Loucy (cell line): Measurements from ENCODE around the gene RASA1.

Experiments
- H2AFZ ChIP-seq: fragments of 200-600 bp; sonication (generic); 2 replicates; pipeline ENCODE4 v1.6.0; 2016; ENCODE audit warnings: antibody characterized with exemption, mild to moderate bottlenecking, low read length, moderate library complexity
- H3F3A ChIP-seq: fragments of 200-600 bp; 2 replicates; pipeline ENCODE4 v1.6.0; 2016; ENCODE audit warnings: antibody characterized with exemption, low read depth, mild to moderate bottlenecking
- H3K27me3 ChIP-seq: fragments of 200-600 bp; sonication (generic); 2 replicates; pipeline ENCODE4 v1.6.1; 2014; ENCODE audit warnings: low read length, mild to moderate bottlenecking; ENCODE audit not compliant: insufficient read depth, poor library complexity, severe bottlenecking
- H3K36me3 ChIP-seq: fragments of 200-600 bp; sonication (generic); 2 replicates; pipeline ENCODE4 v1.6.1; 2016; ENCODE audit warnings: low read length; ENCODE audit not compliant: insufficient read depth
- H3K4me1 ChIP-seq: fragments of 200-600 bp; sonication (generic); 2 replicates; pipeline ENCODE4 v1.5.1; 2014; ENCODE audit warnings: low read length, mild to moderate bottlenecking; ENCODE audit not compliant: insufficient read depth, poor library complexity, severe bottlenecking
- H3K4me2 ChIP-seq: fragments of 200-600 bp; sonication (generic); 2 replicates; pipeline ENCODE4 v1.6.0; 2014; ENCODE audit warnings: antibody characterized with exemption, low read length, low read depth, mild to moderate bottlenecking; ENCODE audit not compliant: poor library complexity, severe bottlenecking
- H3K4me3 ChIP-seq: fragments of 200-600 bp; sonication (generic); 2 replicates; pipeline ENCODE4 v1.5.1; 2014; ENCODE audit warnings: low read length, mild to moderate bottlenecking, mixed read lengths; ENCODE audit not compliant: poor library complexity, severe bottlenecking
- H3K79me2 ChIP-seq: fragments of 200-600 bp; sonication (generic); 2 replicates; pipeline ENCODE4 v1.6.1; 2014; ENCODE audit warnings: low read length; ENCODE audit not compliant: insufficient read depth
- H3K9ac ChIP-seq: fragments of 200-600 bp; sonication (generic); 2 replicates; pipeline ENCODE4 v1.6.0; 2014; ENCODE audit warnings: mild to moderate bottlenecking, low read depth, low read length, moderate library complexity; ENCODE audit not compliant: poor library complexity, severe bottlenecking
- H3K9me2 ChIP-seq: fragments of 200-600 bp; sonication (generic); replicated peaks from 2 replicates; pipeline ENCODE4 v1.6.1; 2016; ENCODE audit warnings: low read depth, low read length, mixed read lengths
- H3K9me3 ChIP-seq: fragments of 200-600 bp; sonication (generic); 2 replicates; pipeline ENCODE4 v1.6.1; 2014; ENCODE audit warnings: mild to moderate bottlenecking, antibody characterized with exemption, low read length, low read depth; ENCODE audit not compliant: insufficient read depth
- H4K20me1 ChIP-seq: fragments of 200-600 bp; sonication (generic); 2 replicates; pipeline ENCODE4 v1.6.0; 2014; ENCODE audit warnings: antibody characterized with exemption, low read length, mild to moderate bottlenecking; ENCODE audit not compliant: insufficient read depth, poor library complexity, severe bottlenecking
- CTCF ChIP-seq: fragments of 200-600 bp; sonication (generic); conservative IDR thresholded peaks from 2 replicates; pipeline ENCODE4 v1.5.1; 2014; ENCODE audit warnings: mild to moderate bottlenecking, antibody characterized with exemption, low read length
- EZH2phosphoT487 ChIP-seq: fragments of 200-600 bp; IDR thresholded peaks from 2 replicates; pipeline ENCODE4 v1.6.1; 2018; ENCODE audit warnings: antibody characterized with exemption, mild to moderate bottlenecking, moderate library complexity, borderline replicate concordance

Gene RASA1

DNA sequence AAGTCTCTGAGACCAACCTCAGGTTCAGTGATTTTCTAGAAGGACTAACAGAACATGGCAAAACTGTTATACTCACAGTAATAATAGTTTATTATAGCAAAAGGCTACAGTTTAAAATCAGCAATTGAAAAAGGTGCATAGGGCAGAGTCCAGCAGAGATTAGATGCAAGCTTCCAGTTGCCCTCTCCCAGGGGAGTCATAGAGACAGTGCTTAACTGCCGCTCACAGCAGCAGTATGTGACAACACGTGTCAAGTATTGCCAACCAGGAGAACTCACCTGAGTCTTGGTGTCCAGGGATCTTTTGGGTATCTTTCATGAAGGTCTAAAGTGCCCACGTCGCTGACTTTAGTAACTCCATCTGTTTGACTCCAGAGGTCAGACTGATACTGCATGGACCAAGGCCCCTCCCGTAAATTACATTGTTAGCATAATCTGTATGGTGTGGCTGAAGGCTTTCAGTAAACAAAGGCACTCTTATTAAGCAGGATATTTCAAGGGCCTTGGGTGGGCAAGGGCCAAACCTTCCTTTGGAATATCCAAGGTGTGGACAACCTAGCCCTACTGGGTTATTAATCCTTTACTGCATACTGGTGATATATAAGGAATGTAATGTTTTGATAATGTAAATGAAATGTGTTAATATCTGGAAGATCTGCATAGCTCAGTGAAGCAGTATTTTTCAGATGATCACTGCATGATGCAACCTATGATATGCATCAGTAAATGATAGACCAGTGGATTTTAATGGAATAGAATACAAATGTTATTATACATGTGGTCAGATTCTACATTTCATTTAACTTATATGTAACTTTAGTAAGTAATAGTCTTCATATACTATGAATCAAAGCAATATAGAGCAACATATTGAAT lies 44.0 kb downstream of the RASA1 start:
- TF ChIP-seq EZH2phosphoT487 (no peak), CTCF (no peak)
- H4K20me1 ChIP-seq: peaks cover 29% of the 10 kb centered on the region
- peaks cover 39% of the 10 kb centered on the region for H3K4me1 ChIP-seq
- no peaks in the 10 kb centered on the region for H3K36me3 ChIP-seq
- H3F3A ChIP-seq: peaks cover 3% of the 10 kb centered on the region; the same call in 1 of the 2 replicates
- H3K9me3 ChIP-seq: no peaks in the 10 kb centered on the region
- peaks cover 78% of the 10 kb centered on the region for H3K79me2 ChIP-seq
- H2AFZ ChIP-seq: no peak overlapping the region
- no peak overlapping the region for H3K4me3 ChIP-seq
- no peak overlapping the region for H3K4me2 ChIP-seq
- no peaks in the 10 kb centered on the region for H3K9me2 ChIP-seq
- no peak overlapping the region for H3K9ac ChIP-seq
- H3K27me3 ChIP-seq: no peaks in the 10 kb centered on the region

DNA sequence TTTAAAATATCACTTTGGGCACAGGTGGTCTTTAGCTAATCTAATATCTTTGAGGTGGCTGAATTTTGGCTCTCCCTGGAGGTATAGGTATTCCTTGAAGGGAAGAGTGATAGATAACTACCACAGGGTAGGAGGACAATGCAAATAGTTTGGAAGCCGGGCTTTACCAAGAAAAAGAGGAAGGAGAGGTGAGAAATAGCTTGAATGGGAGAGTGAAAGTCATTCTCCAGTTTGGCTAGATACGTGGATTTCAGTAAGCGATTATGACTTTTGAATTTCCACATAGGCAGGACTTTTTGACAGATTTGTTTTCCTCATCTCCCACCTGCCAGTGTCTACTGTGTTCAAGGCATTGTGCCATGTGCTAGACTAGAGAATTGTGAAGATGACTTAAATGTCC lies 45.5 kb downstream of the RASA1 start:
- H3K27me3 ChIP-seq: no peaks in the 10 kb centered on the region
- peaks cover 88% of the 10 kb centered on the region for H3K79me2 ChIP-seq
- H3K9me3 ChIP-seq: no peaks in the 10 kb centered on the region
- H3K4me2 ChIP-seq: no peak overlapping the region
- H3K36me3 ChIP-seq: peaks cover 3% of the 10 kb centered on the region; the same call in 1 of the 2 replicates
- H3K9me2 ChIP-seq: no peaks in the 10 kb centered on the region
- H3K4me1 ChIP-seq: peaks cover 34% of the 10 kb centered on the region
- H3F3A ChIP-seq: no peaks in the 10 kb centered on the region; the same call in 1 of the 2 replicates
- H3K4me3 ChIP-seq: no peak overlapping the region
- TF ChIP-seq EZH2phosphoT487 (no peak), CTCF (no peak)
- H4K20me1 ChIP-seq: peaks cover 29% of the 10 kb centered on the region
- no peak overlapping the region for H3K9ac ChIP-seq
- H2AFZ ChIP-seq: no peak overlapping the region

- no peak for TF ChIP-seq EZH2phosphoT487
- Histone ChIP-seq H3K4me3 (no peak overlapping the region), H3K27me3 (no peaks in the 10 kb centered on the region), H3K4me1 (peaks cover 13% of the 10 kb centered on the region), H4K20me1 (peaks cover 20% of the 10 kb centered on the region), H3K36me3 (peaks cover 19% of the 10 kb centered on the region; the same call in 1 of the 2 replicates), H3K9me2 (no peaks in the 10 kb centered on the region), H3K9me3 (peaks cover 10% of the 10 kb centered on the region), H3K4me2 (no peak overlapping the region), H3F3A (no peaks in the 10 kb centered on the region), H2AFZ (no peak overlapping the region), H3K79me2 (peaks cover 94% of the 10 kb centered on the region), H3K9ac (no peak overlapping the region)
Observed at GRCh38 chr5:87319469-87319868, 51.8 kb downstream of the RASA1 start.
